ENCODE measurements around the gene NRTN. TPM values are rescaled to one million over a fixed set of nuclear protein-coding genes. Genes with fewer than 3 reads are reported as not detected.

Gene NRTN
- total RNA-seq, 1 experiment from 2014 or later, result 2.6 TPM

DNA sequence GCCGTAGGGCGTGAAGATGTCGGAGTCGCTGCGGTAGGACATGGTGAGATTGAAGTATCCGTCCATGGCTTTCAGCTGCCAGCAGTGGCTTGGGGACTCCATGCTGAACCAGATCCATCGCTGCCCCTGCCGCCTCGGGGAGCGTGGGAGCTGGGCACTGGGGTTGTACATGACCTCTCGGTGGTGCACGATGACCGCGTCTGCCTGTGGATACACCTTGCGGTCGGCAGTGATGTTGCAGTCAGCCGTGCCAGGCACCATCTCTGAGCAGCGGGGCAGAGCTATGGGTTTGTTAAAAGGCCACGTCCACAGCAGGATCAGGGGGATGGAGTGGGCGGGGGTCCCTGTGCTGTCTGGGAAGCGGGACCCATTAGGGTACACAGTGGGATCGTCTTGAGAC lies 27.2 kb downstream of the NRTN start:
- H3K9me3 ChIP-seq, result no peaks in the 10 kb centered on the region
- peaks cover 4% of the 10 kb centered on the region for H3K4me1 Mint-ChIP-seq (ENCODE audit: low read depth, unreplicated experiment)
- H3K27me3 Mint-ChIP-seq (ENCODE audit: insufficient read depth, unreplicated experiment), result no peaks in the 10 kb centered on the region

DNA sequence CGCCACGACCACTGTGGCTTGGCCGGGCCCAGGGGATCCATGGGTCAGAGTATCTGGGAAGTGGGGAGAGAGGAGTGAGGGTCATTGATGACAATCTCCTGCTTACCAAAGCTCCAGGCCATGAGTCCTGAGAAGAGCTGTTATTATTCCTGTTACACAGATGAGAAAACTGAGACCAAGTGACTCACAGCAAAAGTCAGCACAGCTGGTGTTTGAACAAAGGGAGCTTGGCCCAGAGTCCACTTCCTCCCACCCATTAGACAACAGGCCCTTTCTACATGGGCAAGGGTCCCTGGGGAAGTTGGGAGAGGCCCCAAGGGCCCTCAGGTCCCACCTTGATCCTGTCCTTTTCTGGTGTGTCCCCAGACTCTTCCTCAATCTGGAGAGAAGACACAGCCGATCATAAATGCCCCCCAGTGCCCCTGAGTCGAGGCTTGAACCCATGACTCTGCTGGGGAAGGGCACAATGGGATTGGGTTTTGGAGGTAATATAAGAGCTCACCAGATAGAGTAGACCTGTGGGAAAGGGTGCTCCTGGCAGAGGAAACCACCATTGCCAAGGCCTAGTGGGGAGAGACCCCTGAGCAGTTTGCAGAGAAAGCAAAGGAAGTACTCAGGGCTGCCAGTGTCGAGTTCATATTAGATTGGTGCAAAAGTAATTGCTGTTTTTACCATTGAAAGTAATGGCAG lies 27.8 kb downstream of the NRTN start:
- no peaks in the 10 kb centered on the region for H3K9me3 Mint-ChIP-seq (ENCODE audit: unreplicated experiment)
- Histone ChIP-seq H3K4me3 (ENCODE audit: low read depth, low read length) (no peak overlapping the region), H3K9me3 (no peaks in the 10 kb centered on the region), H3K36me3 (ENCODE audit: control insufficient read depth, insufficient read depth, low read length) (no peaks in the 10 kb centered on the region), H3K27me3 (replicated peaks; ENCODE audit: control insufficient read depth, insufficient read depth, low read length) (no peaks in the 10 kb centered on the region), H3K4me1 (no peaks in the 10 kb centered on the region)
- POLR2A ChIA-PET, result no interaction called here
- TF ChIP-seq, protein P1, sequence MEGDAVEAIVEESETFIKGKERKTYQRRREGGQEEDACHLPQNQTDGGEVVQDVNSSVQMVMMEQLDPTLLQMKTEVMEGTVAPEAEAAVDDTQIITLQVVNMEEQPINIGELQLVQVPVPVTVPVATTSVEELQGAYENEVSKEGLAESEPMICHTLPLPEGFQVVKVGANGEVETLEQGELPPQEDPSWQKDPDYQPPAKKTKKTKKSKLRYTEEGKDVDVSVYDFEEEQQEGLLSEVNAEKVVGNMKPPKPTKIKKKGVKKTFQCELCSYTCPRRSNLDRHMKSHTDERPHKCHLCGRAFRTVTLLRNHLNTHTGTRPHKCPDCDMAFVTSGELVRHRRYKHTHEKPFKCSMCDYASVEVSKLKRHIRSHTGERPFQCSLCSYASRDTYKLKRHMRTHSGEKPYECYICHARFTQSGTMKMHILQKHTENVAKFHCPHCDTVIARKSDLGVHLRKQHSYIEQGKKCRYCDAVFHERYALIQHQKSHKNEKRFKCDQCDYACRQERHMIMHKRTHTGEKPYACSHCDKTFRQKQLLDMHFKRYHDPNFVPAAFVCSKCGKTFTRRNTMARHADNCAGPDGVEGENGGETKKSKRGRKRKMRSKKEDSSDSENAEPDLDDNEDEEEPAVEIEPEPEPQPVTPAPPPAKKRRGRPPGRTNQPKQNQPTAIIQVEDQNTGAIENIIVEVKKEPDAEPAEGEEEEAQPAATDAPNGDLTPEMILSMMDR (IDR thresholded peaks at IDR 0.05; ENCODE audit: insufficient read depth in 1 of 2, low read depth in 1 of 2, low read length in 1 of 2, severe bottlenecking in 1 of 2, unreplicated experiment in 1 of 2), result no peak
- intact Hi-C loops (cut with micrococcal nuclease; ENCODE audit: unreplicated experiment), result no loop called here
- H3K27ac Mint-ChIP-seq (ENCODE audit: unreplicated experiment), result no peak overlapping the region
- CTCF ChIA-PET, result no interaction called here
- H3K4me1 Mint-ChIP-seq (ENCODE audit: low read depth, unreplicated experiment), result no peaks in the 10 kb centered on the region
- no peaks in the 10 kb centered on the region for H3K27me3 Mint-ChIP-seq (ENCODE audit: insufficient read depth, unreplicated experiment)
- no TSS peak for BruUV-seq (replicated peaks)
- H3K36me3 Mint-ChIP-seq (ENCODE audit: insufficient read depth, unreplicated experiment), result peaks cover 12% of the 10 kb centered on the region
- no peak for DNase-seq
- H3K4me3 Mint-ChIP-seq (ENCODE audit: unreplicated experiment), result no peak overlapping the region

More for the DNA sequence above, 27.2 kb downstream of the NRTN start:
- Histone ChIP-seq H3K4me3 (ENCODE audit: low read depth, low read length) (no peak overlapping the region), H3K4me1 (peaks cover 4% of the 10 kb centered on the region; the same call in 1 of the 2 replicates), H3K36me3 (ENCODE audit: control insufficient read depth, insufficient read depth, low read length) (no peaks in the 10 kb centered on the region), H3K27me3 (replicated peaks; ENCODE audit: control insufficient read depth, insufficient read depth, low read length) (no peaks in the 10 kb centered on the region)
- Mint-ChIP-seq H3K27ac (ENCODE audit: unreplicated experiment) (no peak overlapping the region), H3K4me3 (ENCODE audit: unreplicated experiment) (no peak overlapping the region), H3K36me3 (ENCODE audit: insufficient read depth, unreplicated experiment) (peaks cover 12% of the 10 kb centered on the region), H3K9me3 (ENCODE audit: unreplicated experiment) (no peaks in the 10 kb centered on the region)
- CTCF ChIA-PET, result no interaction called here
- no TSS peak for BruUV-seq (replicated peaks)
- intact Hi-C loops (cut with micrococcal nuclease; ENCODE audit: unreplicated experiment), result no loop called here
- POLR2A ChIA-PET, result no interaction called here
- no peak for DNase-seq
- TF ChIP-seq, protein P1 (IDR thresholded peaks at IDR 0.05; ENCODE audit: insufficient read depth in 1 of 2, low read depth in 1 of 2, low read length in 1 of 2, severe bottlenecking in 1 of 2, unreplicated experiment in 1 of 2), result no peak

DNA sequence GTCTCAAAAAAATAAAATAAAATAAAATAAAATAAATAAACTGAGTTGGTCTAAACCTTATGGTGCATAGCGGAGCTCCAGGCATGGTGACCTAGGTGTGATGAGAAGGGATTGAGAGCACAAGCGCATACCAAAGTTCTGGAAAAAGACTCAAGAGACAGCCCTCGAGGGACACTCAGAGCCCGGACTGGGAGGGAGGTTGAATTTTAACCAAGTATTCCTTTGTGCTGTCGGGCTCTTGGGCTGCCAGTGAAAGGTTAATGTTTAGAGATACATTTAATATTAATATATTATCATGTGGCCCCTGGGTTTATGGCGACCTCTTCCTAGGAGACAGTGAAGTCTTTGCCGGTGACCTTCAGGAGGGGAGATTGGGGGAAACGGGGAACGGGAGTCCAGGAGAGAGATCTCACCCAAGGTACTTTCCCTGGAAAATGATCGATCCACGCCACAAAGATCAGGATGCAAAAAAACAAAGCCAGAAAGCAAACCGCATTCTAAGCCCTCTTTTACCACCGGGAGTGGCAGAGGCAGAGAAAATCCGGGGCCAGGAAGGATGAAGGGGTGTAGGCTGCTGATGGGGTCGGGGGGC lies 33.0 kb downstream of the NRTN start:
- intact Hi-C loops (cut with micrococcal nuclease; ENCODE audit: unreplicated experiment), result no loop called here
- Mint-ChIP-seq H3K36me3 (ENCODE audit: insufficient read depth, unreplicated experiment) (no peaks in the 10 kb centered on the region), H3K27ac (ENCODE audit: unreplicated experiment) (no peak overlapping the region), H3K4me1 (ENCODE audit: low read depth, unreplicated experiment) (no peaks in the 10 kb centered on the region), H3K4me3 (ENCODE audit: unreplicated experiment) (no peak overlapping the region), H3K9me3 (ENCODE audit: unreplicated experiment) (no peaks in the 10 kb centered on the region), H3K27me3 (ENCODE audit: insufficient read depth, unreplicated experiment) (no peaks in the 10 kb centered on the region)
- Histone ChIP-seq H3K27me3 (replicated peaks; ENCODE audit: control insufficient read depth, insufficient read depth, low read length) (no peaks in the 10 kb centered on the region), H3K4me3 (ENCODE audit: low read depth, low read length) (no peak overlapping the region), H3K36me3 (ENCODE audit: control insufficient read depth, insufficient read depth, low read length) (no peaks in the 10 kb centered on the region), H3K4me1 (no peaks in the 10 kb centered on the region), H3K9me3 (no peaks in the 10 kb centered on the region)
- TF ChIP-seq, protein P1 (IDR thresholded peaks at IDR 0.05; ENCODE audit: insufficient read depth in 1 of 2, low read depth in 1 of 2, low read length in 1 of 2, severe bottlenecking in 1 of 2, unreplicated experiment in 1 of 2), result no peak
- no TSS peak for BruUV-seq (replicated peaks)
- ChIA-PET CTCF (no interaction called here), POLR2A (no interaction called here)
- DNase-seq, result no peak

Data from Caco-2 (cell line).